Measurements from ENCODE around the gene TSPYL4. TPM values are rescaled to one million over a fixed set of nuclear protein-coding genes. Genes with fewer than 3 reads are reported as not detected.
"Not testable (repeated sequence)": the region's sequence is repeated elsewhere in the genome, so short reads cannot be mapped to it uniquely, and the experiment has no call there.

The TSPYL4 gene
- total and polyA plus RNA-seq, 2 of the 8 experiments (the other 6 are each of a cell fraction or from before 2014, with no cell fraction given), result 20.5 to 22.6 TPM

DNA sequence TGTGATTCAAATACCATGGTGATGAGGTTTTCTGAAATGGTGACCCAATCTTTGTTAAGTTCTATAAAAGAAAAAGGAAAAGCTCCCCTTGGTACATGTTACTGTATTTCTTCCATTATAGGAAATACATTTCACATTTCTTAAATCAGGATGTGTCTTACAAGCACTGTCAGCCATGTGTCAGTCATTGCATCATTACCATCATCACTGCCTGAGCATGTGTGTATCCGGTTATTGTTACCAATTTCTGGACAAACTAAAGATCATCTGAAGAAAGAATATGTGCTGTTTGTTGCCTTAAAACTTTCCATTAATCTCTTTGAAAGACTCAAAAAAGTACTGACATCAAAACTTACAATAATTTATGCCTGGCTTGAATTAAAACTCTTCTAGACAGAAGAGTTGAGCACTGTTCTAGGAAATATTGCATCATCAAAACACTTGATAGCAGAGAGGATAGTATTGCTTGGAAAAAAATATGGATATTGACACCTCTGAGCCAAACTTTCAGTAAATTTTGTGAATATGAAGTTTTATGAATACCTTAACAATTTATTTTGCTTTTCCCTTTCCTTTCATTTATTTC lies 33.0 kb upstream of the TSPYL4 start (continued):
- TF ChIP-seq HDAC2 (IDR thresholded peaks at IDR 0.05; ENCODE audit: borderline replicate concordance in 1 of 2, low read depth in 2 of 2, low read length in 2 of 2), result no peak
- no peak for TF ChIP-seq POU5F1 (IDR thresholded peaks at IDR 0.05; ENCODE audit: low read depth, low read length)

DNA sequence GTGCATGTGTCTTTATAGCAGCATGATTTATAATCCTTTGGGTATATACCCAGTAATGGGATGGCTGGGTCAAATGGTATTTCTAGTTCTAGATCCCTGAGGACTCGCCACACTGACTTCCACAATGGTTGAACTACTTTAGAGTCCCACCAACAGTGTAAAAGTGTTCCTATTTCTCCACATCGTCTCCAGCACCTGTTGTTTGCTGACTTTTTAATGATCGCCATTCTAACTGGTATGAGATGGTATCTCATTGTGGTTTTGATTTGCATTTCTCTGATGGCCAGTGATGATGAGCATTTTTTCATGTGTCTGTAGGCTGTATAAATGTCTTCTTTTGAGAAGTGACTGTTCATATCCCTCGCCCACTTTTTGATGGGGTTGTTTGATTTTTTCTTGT lies 31.1 kb upstream of the TSPYL4 start:
- H3K79me1 ChIP-seq (ENCODE audit: low read depth, low read length); H3K27me3 ChIP-seq (replicated peaks in 1 of 4; ENCODE audit: control insufficient read depth in 3 of 4, extremely low read depth in 1 of 4, insufficient read depth in 3 of 4, low read length in 3 of 4); H3K27ac ChIP-seq (ENCODE audit: low read depth, low read length); H2BK20ac ChIP-seq (ENCODE audit: low read length); H3K36me3 ChIP-seq (ENCODE audit: control insufficient read depth in 2 of 4, insufficient read depth in 4 of 4, low read length in 3 of 4); H3K4me3 ChIP-seq (ENCODE audit: extremely low read depth in 1 of 4, insufficient read depth in 2 of 4, low read depth in 3 of 4, low read length in 4 of 4); H3K4me2 ChIP-seq (ENCODE audit: insufficient read depth in 1 of 2, low read depth in 2 of 2, low read length in 2 of 2); CTCF ChIA-PET (ENCODE audit: partially characterized antibody); H3K18ac ChIP-seq (ENCODE audit: extremely low read depth, low read length); H3K4ac ChIP-seq (replicated peaks; ENCODE audit: insufficient read length, low read depth, low read length); H3K56ac ChIP-seq (replicated peaks; ENCODE audit: insufficient read length, low read depth, low read length); H4K91ac ChIP-seq (replicated peaks; ENCODE audit: insufficient read length, low read length); H2AFZ ChIP-seq (ENCODE audit: low read length); H3K79me2 ChIP-seq (ENCODE audit: control insufficient read depth in 1 of 2, insufficient read depth in 2 of 2, low read length in 2 of 2); H3K9ac ChIP-seq (replicated peaks in 1 of 4; ENCODE audit: extremely low read depth in 1 of 4, low read depth in 3 of 4, low read length in 3 of 4); H4K20me1 ChIP-seq (replicated peaks in 1 of 2; ENCODE audit: control insufficient read depth in 1 of 2, insufficient read depth in 2 of 2, low read length in 2 of 2); H3K14ac ChIP-seq (ENCODE audit: insufficient read length); H2BK15ac ChIP-seq (ENCODE audit: low read length); H2BK12ac ChIP-seq (ENCODE audit: low read depth, low read length); H2AK5ac ChIP-seq (ENCODE audit: low read depth, low read length); H2BK120ac ChIP-seq (replicated peaks; ENCODE audit: low read depth, low read length); H3K4me1 ChIP-seq (replicated peaks in 1 of 4; ENCODE audit: control insufficient read depth in 3 of 4, insufficient read depth in 4 of 4, low read length in 3 of 4); H4K8ac ChIP-seq (ENCODE audit: extremely low read depth, insufficient read depth, low read length); H3K23ac ChIP-seq (ENCODE audit: insufficient read length); POLR2A ChIA-PET (ENCODE audit: partially characterized antibody); H4K5ac ChIP-seq (ENCODE audit: insufficient read length, low read depth, low read length); H2BK5ac ChIP-seq (ENCODE audit: low read depth, low read length); H3K23me2 ChIP-seq (ENCODE audit: low read depth, low read length); DNase-seq (ENCODE audit: low read depth in 1 of 2, low spot score in 2 of 2); FAIRE-seq; H3K9me3 ChIP-seq (ENCODE audit: insufficient read depth in 2 of 2, low read depth in 1 of 2, low read length in 1 of 2): not testable (repeated sequence)
- WGBS, 2 experiments (ENCODE audit: extremely low coverage in 1 of 2, insufficient coverage in 1 of 2, insufficient read length in 1 of 2, insufficient replicate concordance in 2 of 2, low coverage in 1 of 2, low lambda C conversion rate in 2 of 2, missing lambda C conversion rate in 1 of 2), result 93% methylated on average over 4 of the region's 4 CpGs; no CpG with 5 or more reads in 1 of the 2 experiments
